Measurements from ENCODE around the gene POLDIP3.

Gene POLDIP3

GRCh38 chr22:42622061-42622710 is 7.5 kb upstream of the POLDIP3 start:
- H3K27ac ChIP-seq: peak overlapping the region; percentile 65; the same call in 1 of the 2 replicates

GRCh38 chr22:42621505-42622002 is 6.9 kb upstream of the POLDIP3 start:
- H3K27ac ChIP-seq: peak overlapping the region; percentile 65
- TF ChIP-seq ZFX (IDR thresholded peaks at IDR 0.05) (no peak), CTCF (conservative IDR thresholded peaks at IDR 0.05) (peak; percentile 98)

More at GRCh38 chr22:42622061-42622710, 7.5 kb upstream of the POLDIP3 start:
- TF ChIP-seq ZFX (IDR thresholded peaks at IDR 0.05) (no peak), CTCF (conservative IDR thresholded peaks at IDR 0.05) (no peak)

GRCh38 chr22:42620084-42620483 is 5.4 kb upstream of the POLDIP3 start:
- TF ChIP-seq ZFX (IDR thresholded peaks at IDR 0.05) (no peak), CTCF (conservative IDR thresholded peaks at IDR 0.05) (no peak)
- H3K27ac ChIP-seq: peak overlapping the region; percentile 65

GRCh38 chr22:42619261-42620063 is 4.8 kb upstream of the POLDIP3 start:
- H3K27ac ChIP-seq: peak overlapping the region; percentile 65
- TF ChIP-seq CTCF (conservative IDR thresholded peaks at IDR 0.05) (no peak), ZFX (IDR thresholded peaks at IDR 0.05) (no peak)

GRCh38 chr22:42617155-42617983 is 2.7 kb upstream of the POLDIP3 start:
- peak overlapping the region; percentile 95 for H3K27ac ChIP-seq
- TF ChIP-seq CTCF (conservative IDR thresholded peaks at IDR 0.05): no peak
- no peak for TF ChIP-seq ZFX (IDR thresholded peaks at IDR 0.05)

- H3K27ac ChIP-seq: peak overlapping the region; percentile 95
Measured at GRCh38 chr22:42615860-42616175, 1.1 kb upstream of the POLDIP3 start.

GRCh38 chr22:42615092-42615859 is 593 bp upstream of the POLDIP3 start:
- peak overlapping the region; percentile 95 for H3K27ac ChIP-seq
- TF ChIP-seq ZFX (IDR thresholded peaks at IDR 0.05) (no peak; the same call in 1 of the 2 replicates), CTCF (conservative IDR thresholded peaks at IDR 0.05) (no peak; the same call in 1 of the 2 replicates)

Measured in C4-2B (cell line).